GM12891 (cell line): ENCODE data around the gene ELOVL6.

Experiments
- PAX5 ChIP-seq: IDR thresholded peaks from 2 replicates; pipeline ENCODE4 v1.6.1; 2011; ENCODE audit warnings: low read length, moderate library complexity, mild to moderate bottlenecking; ENCODE audit not compliant: insufficient read depth, severe bottlenecking
- POLR2A ChIP-seq: IDR thresholded peaks from 2 replicates; pipeline ENCODE4 v1.6.1; 2011; ENCODE audit warnings: low read depth, low read length, control low read depth
- POLR2AphosphoS5 ChIP-seq: IDR thresholded peaks from 2 replicates; pipeline ENCODE4 v1.6.1; 2011; ENCODE audit warnings: low read depth, low read length, control low read depth
- POU2F2 ChIP-seq: IDR thresholded peaks from 2 replicates; pipeline ENCODE4 v1.6.1; 2011; ENCODE audit warnings: low read depth, mild to moderate bottlenecking, control low read depth, low read length, moderate library complexity
- SPI1 ChIP-seq: IDR thresholded peaks from 2 replicates; pipeline ENCODE4 v1.6.1; 2011; ENCODE audit warnings: low read depth, low read length, control low read depth
- TAF1 ChIP-seq: IDR thresholded peaks from 2 replicates; pipeline ENCODE4 v1.6.1; 2011; ENCODE audit warnings: low read depth, low read length, control low read depth

DNA sequence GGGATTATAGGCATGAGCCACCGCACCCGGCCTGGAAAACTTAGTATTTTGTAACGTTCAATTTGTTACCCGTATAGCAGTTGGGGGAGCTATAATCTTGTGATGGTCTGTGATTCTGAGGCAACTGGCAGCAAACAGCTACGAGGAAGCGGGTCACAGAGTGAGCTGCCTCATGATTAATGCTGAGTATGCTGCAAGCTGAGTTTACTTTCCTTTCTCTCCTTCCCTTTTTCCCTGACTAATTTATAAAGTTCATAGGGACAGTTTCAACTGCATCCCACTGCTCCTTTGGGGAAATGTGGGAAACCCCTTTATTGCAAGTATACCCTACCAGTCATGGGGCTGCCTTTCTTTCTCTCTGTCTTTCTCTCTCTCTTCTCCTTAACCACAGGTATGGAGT, 17.7 kb upstream of the ELOVL6 start:
- no peak for TF ChIP-seq POLR2A
- no peak for TF ChIP-seq TAF1
- no peak for TF ChIP-seq POLR2AphosphoS5
- TF ChIP-seq PAX5: no peak
- no peak for TF ChIP-seq POU2F2
- TF ChIP-seq SPI1: no peak
